ENCODE results near the gene TRPC6.

DNA sequence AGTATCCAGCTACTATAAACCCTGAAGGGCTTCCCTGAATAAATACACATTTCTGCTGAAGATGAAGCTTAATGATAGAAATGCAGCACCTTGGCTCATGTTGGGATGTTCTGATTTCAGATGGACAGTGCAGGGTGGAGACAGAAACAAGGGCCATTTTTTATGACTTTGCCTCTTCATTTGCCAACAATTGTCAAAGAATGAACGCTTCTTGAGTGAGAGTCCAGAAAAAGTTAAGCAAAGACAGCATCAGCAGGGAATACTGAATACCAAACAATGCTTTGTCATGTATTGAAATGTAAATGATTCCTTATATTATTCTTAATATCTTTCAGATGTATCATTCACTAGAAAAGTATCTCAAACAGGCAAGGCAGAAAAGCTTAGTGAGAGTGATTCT, 84.9 kb downstream of the TRPC6 start:
- TF ChIP-seq, protein P1, sequence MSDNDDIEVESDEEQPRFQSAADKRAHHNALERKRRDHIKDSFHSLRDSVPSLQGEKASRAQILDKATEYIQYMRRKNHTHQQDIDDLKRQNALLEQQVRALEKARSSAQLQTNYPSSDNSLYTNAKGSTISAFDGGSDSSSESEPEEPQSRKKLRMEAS (CRISPR knock-in tag; IDR thresholded peaks at IDR 0.05) = no peak
- TF ChIP-seq, protein P2, sequence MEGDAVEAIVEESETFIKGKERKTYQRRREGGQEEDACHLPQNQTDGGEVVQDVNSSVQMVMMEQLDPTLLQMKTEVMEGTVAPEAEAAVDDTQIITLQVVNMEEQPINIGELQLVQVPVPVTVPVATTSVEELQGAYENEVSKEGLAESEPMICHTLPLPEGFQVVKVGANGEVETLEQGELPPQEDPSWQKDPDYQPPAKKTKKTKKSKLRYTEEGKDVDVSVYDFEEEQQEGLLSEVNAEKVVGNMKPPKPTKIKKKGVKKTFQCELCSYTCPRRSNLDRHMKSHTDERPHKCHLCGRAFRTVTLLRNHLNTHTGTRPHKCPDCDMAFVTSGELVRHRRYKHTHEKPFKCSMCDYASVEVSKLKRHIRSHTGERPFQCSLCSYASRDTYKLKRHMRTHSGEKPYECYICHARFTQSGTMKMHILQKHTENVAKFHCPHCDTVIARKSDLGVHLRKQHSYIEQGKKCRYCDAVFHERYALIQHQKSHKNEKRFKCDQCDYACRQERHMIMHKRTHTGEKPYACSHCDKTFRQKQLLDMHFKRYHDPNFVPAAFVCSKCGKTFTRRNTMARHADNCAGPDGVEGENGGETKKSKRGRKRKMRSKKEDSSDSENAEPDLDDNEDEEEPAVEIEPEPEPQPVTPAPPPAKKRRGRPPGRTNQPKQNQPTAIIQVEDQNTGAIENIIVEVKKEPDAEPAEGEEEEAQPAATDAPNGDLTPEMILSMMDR (IDR thresholded peaks at IDR 0.05) = no peak
- no peak for TF ChIP-seq SP1 (CRISPR knock-in tag; conservative IDR thresholded peaks at IDR 0.05)
- no peak for TF ChIP-seq ELF4 (CRISPR knock-in tag; IDR thresholded peaks at IDR 0.05; ENCODE audit: low read depth)

Data from WTC11 (cell line).